Measurements from ENCODE around the gene HSPB7. TPM values are rescaled to one million over a fixed set of nuclear protein-coding genes. Genes with fewer than 3 reads are reported as not detected.
"Not testable (repeated sequence)": the region's sequence is repeated elsewhere in the genome, so short reads cannot be mapped to it uniquely, and the experiment has no call there.

HSPB7 gene
- polyA plus RNA-seq, 3 donors, result not detected

- Histone ChIP-seq H3K4me1 (ENCODE audit: control insufficient read depth in 1 of 2, insufficient read depth in 2 of 2, low read length in 2 of 2) (no peaks in the 10 kb centered on the region), H3K4me3 (replicated peaks in 1 of 3; ENCODE audit: low read depth in 2 of 3, low read length in 3 of 3) (no peak overlapping the region), H3K36me3 (replicated peaks in 1 of 2; ENCODE audit: control insufficient read depth in 1 of 2, insufficient read depth in 2 of 2, low read length in 2 of 2) (no peaks in the 10 kb centered on the region), H3K9ac (ENCODE audit: insufficient read depth, low read length, poor library complexity, severe bottlenecking) (no peak overlapping the region), H3K79me2 (ENCODE audit: insufficient read depth, low read length) (no peaks in the 10 kb centered on the region), H4K20me1 (ENCODE audit: insufficient read depth, low read length) (no peaks in the 10 kb centered on the region), H3K27me3 (ENCODE audit: control insufficient read depth in 2 of 2, insufficient read depth in 2 of 2, low read length in 2 of 2) (no peaks in the 10 kb centered on the region), H3K4me2 (replicated peaks; ENCODE audit: extremely low read depth, low read length, poor library complexity, severe bottlenecking) (no peak overlapping the region), H2AFZ (ENCODE audit: insufficient read depth, low read depth, low read length, poor library complexity, severe bottlenecking) (no peak overlapping the region), H3K9me3 (replicated peaks in 1 of 2; ENCODE audit: control insufficient read depth in 1 of 2, insufficient read depth in 1 of 2, low read length in 2 of 2) (no peaks in the 10 kb centered on the region), H3K27ac (ENCODE audit: low read depth in 1 of 2, low read length in 2 of 2) (no peak overlapping the region)
- Mint-ChIP-seq H3K27ac (no peak overlapping the region), H3K36me3 (no peaks in the 10 kb centered on the region), H3K9me3 (peaks cover 0 to 1% (median 0%) of the 10 kb centered on the region in 7 donors), H3K27me3 (ENCODE audit: low read depth in 3 of 3) (peaks cover 4 to 11% (median 10%) of the 10 kb centered on the region in 3 donors), H3K4me1 (no peaks in the 10 kb centered on the region), H3K4me3 (no peak overlapping the region)
- TF ChIP-seq CTCF (IDR thresholded peaks at IDR 0.05), result no peak
- DNase-seq, result no peak
- WGBS (ENCODE audit: insufficient coverage), result 97% methylated on average over 4 of the region's 9 CpGs
- intact Hi-C loops (cut with micrococcal nuclease), result no loop called here
Measured at GRCh38 chr1:16042096-16042495, 24.3 kb upstream of the HSPB7 start.

- WGBS (ENCODE audit: insufficient coverage), result 75% methylated on average over 7 of the region's 8 CpGs
- no peak overlapping the region for H3K9ac ChIP-seq (ENCODE audit: insufficient read depth, low read length, poor library complexity, severe bottlenecking)
- no peak overlapping the region for H3K4me3 Mint-ChIP-seq
Measured at GRCh38 chr1:16041200-16041599, 23.4 kb upstream of the HSPB7 start.

GRCh38 chr1:16039871-16040270, 22.0 kb upstream of the HSPB7 start:
- not testable (repeated sequence) for H3K27ac Mint-ChIP-seq; H3K9me3 ChIP-seq (replicated peaks in 1 of 2; ENCODE audit: control insufficient read depth in 1 of 2, insufficient read depth in 1 of 2, low read length in 2 of 2); H3K4me3 ChIP-seq (replicated peaks in 1 of 3; ENCODE audit: low read depth in 2 of 3, low read length in 3 of 3); H3K36me3 ChIP-seq (replicated peaks in 1 of 2; ENCODE audit: control insufficient read depth in 1 of 2, insufficient read depth in 2 of 2, low read length in 2 of 2); H3K27ac ChIP-seq (ENCODE audit: low read depth in 1 of 2, low read length in 2 of 2); H3K9me3 Mint-ChIP-seq; H4K20me1 ChIP-seq (ENCODE audit: insufficient read depth, low read length); H3K9ac ChIP-seq (ENCODE audit: insufficient read depth, low read length, poor library complexity, severe bottlenecking); H3K27me3 ChIP-seq (ENCODE audit: control insufficient read depth in 2 of 2, insufficient read depth in 2 of 2, low read length in 2 of 2); DNase-seq; H3K36me3 Mint-ChIP-seq; H3K79me2 ChIP-seq (ENCODE audit: insufficient read depth, low read length); H2AFZ ChIP-seq (ENCODE audit: insufficient read depth, low read depth, low read length, poor library complexity, severe bottlenecking); H3K4me3 Mint-ChIP-seq; H3K4me1 Mint-ChIP-seq; H3K4me1 ChIP-seq (ENCODE audit: control insufficient read depth in 1 of 2, insufficient read depth in 2 of 2, low read length in 2 of 2); H3K4me2 ChIP-seq (replicated peaks; ENCODE audit: extremely low read depth, low read length, poor library complexity, severe bottlenecking)
- intact Hi-C loops (cut with micrococcal nuclease), result loop anchor here in 1 of 2 donors (2.0 kb wide), 1 partner anchor 23 kb away; no protein-coding TSS in a partner anchor
- 75% methylated on average over 3 of the region's 8 CpGs for WGBS (ENCODE audit: insufficient coverage)
- H3K27me3 Mint-ChIP-seq (ENCODE audit: low read depth in 3 of 3), result peaks cover 4 to 10% (median 10%) of the 10 kb centered on the region in 3 donors

More at GRCh38 chr1:16041200-16041599, 23.4 kb upstream of the HSPB7 start:
- H3K36me3 Mint-ChIP-seq, result no peaks in the 10 kb centered on the region
- intact Hi-C loops (cut with micrococcal nuclease), result loop anchor here in 1 of 2 donors (2.0 kb wide), 1 partner anchor 22 kb away; no protein-coding TSS in a partner anchor
- H3K4me1 Mint-ChIP-seq, result no peaks in the 10 kb centered on the region
- no peak for DNase-seq
- H3K27ac Mint-ChIP-seq, result no peak overlapping the region
- no peaks in the 10 kb centered on the region for H3K27me3 ChIP-seq (ENCODE audit: control insufficient read depth in 2 of 2, insufficient read depth in 2 of 2, low read length in 2 of 2)
- TF ChIP-seq CTCF (IDR thresholded peaks at IDR 0.05), result no peak
- peaks cover 4 to 13% (median 10%) of the 10 kb centered on the region in 3 donors for H3K27me3 Mint-ChIP-seq (ENCODE audit: low read depth in 3 of 3)
- H2AFZ ChIP-seq (ENCODE audit: insufficient read depth, low read depth, low read length, poor library complexity, severe bottlenecking), result no peak overlapping the region
- H4K20me1 ChIP-seq (ENCODE audit: insufficient read depth, low read length), result no peaks in the 10 kb centered on the region
- H3K9me3 ChIP-seq (replicated peaks in 1 of 2; ENCODE audit: control insufficient read depth in 1 of 2, insufficient read depth in 1 of 2, low read length in 2 of 2), result no peaks in the 10 kb centered on the region
- H3K4me1 ChIP-seq (ENCODE audit: control insufficient read depth in 1 of 2, insufficient read depth in 2 of 2, low read length in 2 of 2), result no peaks in the 10 kb centered on the region
- no peak overlapping the region for H3K4me3 ChIP-seq (replicated peaks in 1 of 3; ENCODE audit: low read depth in 2 of 3, low read length in 3 of 3)
- no peak overlapping the region for H3K4me2 ChIP-seq (replicated peaks; ENCODE audit: extremely low read depth, low read length, poor library complexity, severe bottlenecking)
- H3K79me2 ChIP-seq (ENCODE audit: insufficient read depth, low read length), result no peaks in the 10 kb centered on the region
- no peak overlapping the region for H3K27ac ChIP-seq (ENCODE audit: low read depth in 1 of 2, low read length in 2 of 2)
- H3K9me3 Mint-ChIP-seq, result no peaks in the 10 kb centered on the region
- H3K36me3 ChIP-seq (replicated peaks in 1 of 2; ENCODE audit: control insufficient read depth in 1 of 2, insufficient read depth in 2 of 2, low read length in 2 of 2), result no peaks in the 10 kb centered on the region
